Measurements from ENCODE around the gene ENOX1. TPM values are rescaled to one million over a fixed set of nuclear protein-coding genes. Genes with fewer than 3 reads are reported as not detected.

Gene ENOX1
- total and polyA plus RNA-seq, 4 experiments from 2014 or later = not detected

DNA sequence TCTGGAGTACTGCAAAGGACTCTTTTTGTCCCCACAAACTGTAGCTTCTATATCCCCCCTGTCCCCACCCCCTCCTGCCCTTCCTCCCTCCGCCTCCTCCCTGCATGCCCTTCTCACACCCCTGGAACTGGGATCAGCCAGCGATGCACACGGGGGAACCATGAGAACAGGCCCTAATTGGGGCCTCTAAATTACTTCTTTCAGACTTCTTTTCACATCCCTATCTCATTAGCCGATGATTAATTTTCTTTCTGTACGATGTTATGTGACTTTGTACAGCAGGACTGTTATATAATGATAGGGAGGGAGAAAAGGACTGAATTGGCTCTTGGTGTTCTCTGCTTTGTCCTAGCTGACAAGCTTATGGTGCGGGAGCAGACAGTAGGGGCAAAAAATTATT lies 415.9 kb downstream of the ENOX1 start:
- Mint-ChIP-seq H3K4me3 (no peak overlapping the region), H3K36me3 (peaks cover 2 to 4% of the 10 kb centered on the region in 2 donors), H3K27me3 (peaks cover 0 to 2% of the 10 kb centered on the region in 2 donors), H3K4me1 (peaks cover 22 to 40% (median 28%) of the 10 kb centered on the region in 4 donors), H3K9me3 (no peaks in the 10 kb centered on the region), H3K27ac (no peak overlapping the region)
- no peaks in the 10 kb centered on the region for H3K9me3 ChIP-seq (ENCODE audit: control insufficient read depth in 1 of 2, low read length in 2 of 2)
- H3K27me3 ChIP-seq (ENCODE audit: insufficient read depth, low read length) = no peaks in the 10 kb centered on the region
- ChIA-PET CTCF (ENCODE audit: partially characterized antibody) (no interaction called here), POLR2A (ENCODE audit: partially characterized antibody) (no interaction called here)
- intact Hi-C loops (cut with micrococcal nuclease) = no loop called here
- peaks cover 16% of the 10 kb centered on the region for H3K4me1 ChIP-seq (ENCODE audit: insufficient read depth, low read length)
- no peak for DNase-seq
- no peaks in the 10 kb centered on the region for H3K36me3 ChIP-seq (ENCODE audit: insufficient read depth, low read length)
- no peak overlapping the region for H3K4me3 ChIP-seq (ENCODE audit: low read length in 2 of 2)
- H3K27ac ChIP-seq (ENCODE audit: low read depth, low read length) = no peak overlapping the region

- no peak overlapping the region for H3K4me3 ChIP-seq (ENCODE audit: low read length in 2 of 2)
- no peaks in the 10 kb centered on the region for H3K36me3 ChIP-seq (ENCODE audit: insufficient read depth, low read length)
- no peaks in the 10 kb centered on the region for H3K27me3 ChIP-seq (ENCODE audit: insufficient read depth, low read length)
- Mint-ChIP-seq H3K27me3 (peaks cover 0 to 2% of the 10 kb centered on the region in 2 donors), H3K4me3 (peak overlapping the region; percentile 11 to 85 (median 43)), H3K27ac (peak overlapping the region in 3 of 7 donors; percentile 39 to 75 (median 46)), H3K9me3 (no peaks in the 10 kb centered on the region), H3K36me3 (peaks cover 2 to 4% of the 10 kb centered on the region in 2 donors), H3K4me1 (peaks cover 22 to 40% (median 28%) of the 10 kb centered on the region in 4 donors)
- H3K4me1 ChIP-seq (ENCODE audit: insufficient read depth, low read length) = peaks cover 16% of the 10 kb centered on the region
- H3K27ac ChIP-seq (ENCODE audit: low read depth, low read length) = no peak overlapping the region
- ChIA-PET CTCF (ENCODE audit: partially characterized antibody) (no interaction called here), POLR2A (ENCODE audit: partially characterized antibody) (interaction anchor here (0.5 kb wide), 1 partner anchor 76 kb away, joined by 3 read pairs; no protein-coding TSS in a partner anchor)
- no peaks in the 10 kb centered on the region for H3K9me3 ChIP-seq (ENCODE audit: control insufficient read depth in 1 of 2, low read length in 2 of 2)
- no peak for DNase-seq
- intact Hi-C loops (cut with micrococcal nuclease) = no loop called here
Observed at GRCh38 chr13:43369319-43369718, 417.5 kb downstream of the ENOX1 start.

DNA sequence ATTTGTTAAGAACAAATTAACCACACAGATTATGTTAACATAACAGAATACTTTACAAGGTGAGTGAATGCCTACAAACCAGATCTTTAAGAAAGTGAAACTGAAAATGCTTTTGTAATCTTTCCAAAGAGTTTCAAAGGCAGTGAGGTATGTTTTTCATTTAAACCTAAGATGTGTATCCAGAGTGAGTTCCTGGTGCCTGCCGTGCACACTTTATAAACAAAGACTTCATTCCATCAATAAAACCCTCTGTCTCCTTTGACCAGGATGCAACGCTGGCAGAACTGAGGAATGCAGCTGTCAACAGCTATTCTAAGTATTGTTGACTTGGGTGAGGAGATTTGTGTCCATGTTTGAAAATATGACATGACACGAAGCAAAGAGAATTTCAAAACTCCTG lies 418.8 kb downstream of the ENOX1 start:
- peak overlapping the region; percentile 18 for H3K27ac ChIP-seq (ENCODE audit: low read depth, low read length)
- H3K27ac Mint-ChIP-seq = peak overlapping the region; percentile 43 to 87 (median 84)
- DNase-seq = peak in 4 of 5 donors; percentile 1 to 22 (median 7)
- H3K4me1 ChIP-seq (ENCODE audit: insufficient read depth, low read length) = peaks cover 16% of the 10 kb centered on the region
- H3K27me3 Mint-ChIP-seq = no peaks in the 10 kb centered on the region
- H3K9me3 ChIP-seq (ENCODE audit: control insufficient read depth in 1 of 2, low read length in 2 of 2) = no peaks in the 10 kb centered on the region
- ChIA-PET POLR2A (ENCODE audit: partially characterized antibody) (no interaction called here), CTCF (ENCODE audit: partially characterized antibody) (no interaction called here)
- intact Hi-C loops (cut with micrococcal nuclease) = no loop called here
- no peaks in the 10 kb centered on the region for H3K27me3 ChIP-seq (ENCODE audit: insufficient read depth, low read length)
- peaks cover 22 to 40% (median 28%) of the 10 kb centered on the region in 4 donors for H3K4me1 Mint-ChIP-seq
- H3K36me3 Mint-ChIP-seq = peaks cover 2 to 4% of the 10 kb centered on the region in 2 donors
- no peaks in the 10 kb centered on the region for H3K36me3 ChIP-seq (ENCODE audit: insufficient read depth, low read length)
- H3K4me3 Mint-ChIP-seq = peak overlapping the region; percentile 67 to 86 (median 84)
- peak overlapping the region in 1 of 2 donors; percentile 46 for H3K4me3 ChIP-seq (ENCODE audit: low read length in 2 of 2)
- no peaks in the 10 kb centered on the region for H3K9me3 Mint-ChIP-seq

DNA sequence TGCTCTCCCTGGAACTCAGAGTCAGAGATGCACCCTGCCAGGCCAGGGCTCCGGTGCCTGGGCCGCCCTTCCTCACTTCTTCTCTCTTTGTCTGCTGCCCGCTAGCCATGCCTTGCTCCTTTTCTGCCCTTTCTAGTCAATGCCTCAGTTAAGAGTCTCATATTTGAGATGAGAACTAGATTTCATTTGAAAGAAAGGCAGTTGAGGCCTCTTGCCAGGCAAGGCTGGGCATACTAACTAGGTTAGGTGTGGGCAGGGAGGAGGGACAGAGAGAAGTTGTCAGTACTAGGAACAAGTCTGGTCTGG lies 421.8 kb downstream of the ENOX1 start:
- no peak for DNase-seq
- Histone ChIP-seq H3K36me3 (ENCODE audit: insufficient read depth, low read length) (no peaks in the 10 kb centered on the region), H3K4me1 (ENCODE audit: insufficient read depth, low read length) (peaks cover 16% of the 10 kb centered on the region), H3K27me3 (ENCODE audit: insufficient read depth, low read length) (no peaks in the 10 kb centered on the region), H3K9me3 (ENCODE audit: control insufficient read depth in 1 of 2, low read length in 2 of 2) (no peaks in the 10 kb centered on the region), H3K27ac (ENCODE audit: low read depth, low read length) (no peak overlapping the region), H3K4me3 (ENCODE audit: low read length in 2 of 2) (no peak overlapping the region)
- intact Hi-C loops (cut with micrococcal nuclease) = no loop called here
- ChIA-PET CTCF (ENCODE audit: partially characterized antibody) (no interaction called here), POLR2A (ENCODE audit: partially characterized antibody) (no interaction called here)
- no peaks in the 10 kb centered on the region for H3K9me3 Mint-ChIP-seq
- H3K36me3 Mint-ChIP-seq = peaks cover 0 to 2% of the 10 kb centered on the region in 2 donors
- H3K4me1 Mint-ChIP-seq = peaks cover 17 to 29% (median 23%) of the 10 kb centered on the region in 4 donors
- no peak overlapping the region for H3K27ac Mint-ChIP-seq
- H3K27me3 Mint-ChIP-seq = no peaks in the 10 kb centered on the region
- H3K4me3 Mint-ChIP-seq = no peak overlapping the region

DNA sequence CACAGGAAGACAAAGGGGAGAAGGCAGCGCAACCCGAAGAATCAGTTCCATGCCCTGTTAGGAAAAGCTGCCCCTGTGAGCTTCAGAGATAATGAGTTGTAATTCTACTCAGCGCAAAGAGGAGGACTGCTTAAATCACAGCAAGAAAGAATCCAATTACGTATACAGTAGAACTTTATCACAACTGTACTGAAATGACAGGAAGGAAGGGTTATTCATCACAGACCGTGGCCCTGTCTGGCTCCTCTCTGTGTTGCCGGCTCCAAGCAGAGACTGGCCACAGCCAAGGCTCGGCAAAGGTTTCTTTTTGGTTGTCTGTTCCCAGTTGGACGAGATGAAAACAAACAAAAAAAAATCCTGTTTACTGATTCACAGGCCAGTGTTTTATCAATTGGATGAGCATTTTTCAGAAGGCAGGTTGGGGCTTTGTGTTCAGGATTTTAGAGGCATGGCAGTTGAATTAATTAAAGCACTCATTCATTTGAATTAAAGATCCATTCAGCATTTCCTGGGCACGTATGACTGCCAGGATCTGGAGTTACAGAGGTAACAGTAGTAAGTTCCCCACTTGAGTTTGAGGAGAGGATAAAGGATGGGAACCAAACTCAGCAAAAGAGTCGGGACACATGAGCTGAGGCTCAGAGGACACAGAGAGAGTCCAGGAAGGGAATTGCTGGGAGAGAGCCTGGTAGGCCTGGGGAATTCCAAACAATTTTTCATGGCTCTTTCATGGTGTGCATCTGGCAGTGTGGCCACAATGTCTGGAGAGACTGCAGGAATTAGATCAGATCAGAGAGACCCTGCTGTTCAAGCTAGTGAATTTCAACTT lies 422.3 kb downstream of the ENOX1 start:
- DNase-seq = no peak
- intact Hi-C loops (cut with micrococcal nuclease) = no loop called here
- ChIA-PET CTCF (ENCODE audit: partially characterized antibody) (no interaction called here), POLR2A (ENCODE audit: partially characterized antibody) (no interaction called here)
- Histone ChIP-seq H3K4me1 (ENCODE audit: insufficient read depth, low read length) (peaks cover 16% of the 10 kb centered on the region), H3K36me3 (ENCODE audit: insufficient read depth, low read length) (no peaks in the 10 kb centered on the region), H3K4me3 (ENCODE audit: low read length in 2 of 2) (no peak overlapping the region), H3K27ac (ENCODE audit: low read depth, low read length) (no peak overlapping the region), H3K27me3 (ENCODE audit: insufficient read depth, low read length) (no peaks in the 10 kb centered on the region), H3K9me3 (ENCODE audit: control insufficient read depth in 1 of 2, low read length in 2 of 2) (no peaks in the 10 kb centered on the region)
- peaks cover 0 to 2% of the 10 kb centered on the region in 2 donors for H3K36me3 Mint-ChIP-seq
- H3K27me3 Mint-ChIP-seq = no peaks in the 10 kb centered on the region
- H3K27ac Mint-ChIP-seq = no peak overlapping the region
- H3K9me3 Mint-ChIP-seq = no peaks in the 10 kb centered on the region
- H3K4me3 Mint-ChIP-seq = no peak overlapping the region
- H3K4me1 Mint-ChIP-seq = peaks cover 17 to 24% (median 21%) of the 10 kb centered on the region in 4 donors

- CTCF ChIA-PET (ENCODE audit: partially characterized antibody) = no interaction called here
- no peak overlapping the region for H3K4me3 Mint-ChIP-seq
- Histone ChIP-seq H3K4me1 (ENCODE audit: insufficient read depth, low read length) (peaks cover 10% of the 10 kb centered on the region), H3K36me3 (ENCODE audit: insufficient read depth, low read length) (no peaks in the 10 kb centered on the region), H3K9me3 (ENCODE audit: control insufficient read depth in 1 of 2, low read length in 2 of 2) (no peaks in the 10 kb centered on the region), H3K4me3 (ENCODE audit: low read length in 2 of 2) (no peak overlapping the region), H3K27ac (ENCODE audit: low read depth, low read length) (no peak overlapping the region), H3K27me3 (ENCODE audit: insufficient read depth, low read length) (no peaks in the 10 kb centered on the region)
- no peak for DNase-seq
- POLR2A ChIA-PET (ENCODE audit: partially characterized antibody) = no interaction called here
- H3K9me3 Mint-ChIP-seq = no peaks in the 10 kb centered on the region
- intact Hi-C loops (cut with micrococcal nuclease) = no loop called here
- H3K27me3 Mint-ChIP-seq = no peaks in the 10 kb centered on the region
- H3K27ac Mint-ChIP-seq = no peak overlapping the region
- H3K36me3 Mint-ChIP-seq = peaks cover 0 to 2% of the 10 kb centered on the region in 2 donors
- peaks cover 10 to 13% (median 12%) of the 10 kb centered on the region in 4 donors for H3K4me1 Mint-ChIP-seq
Observed at GRCh38 chr13:43363156-43363953, 423.4 kb downstream of the ENOX1 start.

- Mint-ChIP-seq H3K27me3 (no peaks in the 10 kb centered on the region), H3K4me3 (no peak overlapping the region), H3K9me3 (no peaks in the 10 kb centered on the region), H3K36me3 (peaks cover 0 to 1% of the 10 kb centered on the region in 2 donors), H3K4me1 (peaks cover 4 to 6% (median 5%) of the 10 kb centered on the region in 4 donors), H3K27ac (peak overlapping the region in 1 of 7 donors; percentile 62)
- Histone ChIP-seq H3K27me3 (ENCODE audit: insufficient read depth, low read length) (no peaks in the 10 kb centered on the region), H3K4me1 (ENCODE audit: insufficient read depth, low read length) (peaks cover 6% of the 10 kb centered on the region), H3K27ac (ENCODE audit: low read depth, low read length) (no peak overlapping the region), H3K4me3 (ENCODE audit: low read length in 2 of 2) (no peak overlapping the region), H3K9me3 (ENCODE audit: control insufficient read depth in 1 of 2, low read length in 2 of 2) (no peaks in the 10 kb centered on the region), H3K36me3 (ENCODE audit: insufficient read depth, low read length) (no peaks in the 10 kb centered on the region)
- intact Hi-C loops (cut with micrococcal nuclease) = no loop called here
- CTCF ChIA-PET (ENCODE audit: partially characterized antibody) = no interaction called here
- POLR2A ChIA-PET (ENCODE audit: partially characterized antibody) = no interaction called here
- no peak for DNase-seq
Observed at GRCh38 chr13:43362556-43362955, 424.2 kb downstream of the ENOX1 start.

All from CD4-positive, alpha-beta memory T cell (primary cell).